Activated T-helper 1 cell treated with Interleukin-2 at 50 U/mL for 16 hours (primary cell): ENCODE measurements around the gene PIPOX.

Source experiments
- DNase-seq: peaks from one replicate; pipeline ENCODE4 v3.0.0-alpha.2; 2020; ENCODE audit warnings: low read depth

The PIPOX gene

DNA sequence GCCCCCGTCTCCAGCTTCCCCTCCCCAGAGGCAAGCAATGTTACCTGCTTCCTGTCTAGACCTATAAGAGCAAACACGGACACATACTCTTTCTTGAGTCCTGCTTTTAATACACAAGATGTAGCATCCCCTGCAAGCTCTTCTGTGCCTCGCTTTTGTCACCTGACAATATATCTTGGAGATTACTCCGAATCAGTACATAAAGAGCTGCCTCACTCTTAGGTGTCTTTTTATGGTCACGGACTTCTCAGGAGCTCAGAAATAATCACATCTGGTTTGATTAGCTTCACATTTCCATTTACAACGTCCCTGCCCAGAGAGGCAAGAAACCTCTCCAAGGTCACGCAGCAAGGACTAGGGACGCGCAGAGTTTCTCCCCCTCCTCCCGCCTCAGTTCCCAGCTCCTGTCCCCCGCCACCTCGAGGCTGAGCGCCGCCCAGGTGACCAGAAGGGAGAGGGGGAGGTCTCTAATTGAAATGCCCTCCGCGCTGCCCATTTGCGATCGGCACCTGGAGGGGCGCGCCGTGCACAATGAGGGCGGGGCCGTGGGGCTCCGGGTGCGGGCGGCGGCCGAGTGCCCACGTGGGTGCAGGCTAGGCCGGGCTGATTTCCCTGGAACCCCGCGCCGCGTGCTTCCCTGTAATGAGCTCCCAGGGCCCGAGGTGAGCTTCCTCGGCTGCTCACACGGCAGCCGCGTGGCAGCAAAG lies 23.3 kb upstream of the PIPOX start:
- no peak for DNase-seq

- DNase-seq: no peak
These were observed 22.4 kb upstream of the PIPOX start for GRCh38 chr17:29020576-29020975.

GRCh38 chr17:29021226-29021625 lies 21.7 kb upstream of the PIPOX start:
- no peak for DNase-seq

DNA sequence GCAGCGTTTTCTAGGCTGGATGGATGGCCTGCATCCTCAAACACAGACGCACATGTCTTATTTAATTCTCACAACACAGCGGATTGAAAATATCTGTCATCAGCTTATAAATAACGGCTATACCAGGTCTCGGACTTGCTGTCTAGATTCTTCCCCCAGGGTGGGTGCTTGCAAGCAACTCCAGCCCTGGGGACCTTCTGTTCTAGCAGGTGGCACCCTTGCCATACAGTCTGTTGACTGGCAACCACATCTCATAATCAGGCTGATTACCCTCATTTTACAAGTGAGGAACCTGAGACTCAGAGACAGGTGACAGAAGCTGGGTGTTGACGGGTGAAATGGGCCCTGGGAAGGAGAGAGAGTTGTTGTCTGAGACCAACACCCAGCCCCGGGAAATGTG lies 20.9 kb upstream of the PIPOX start:
- DNase-seq: no peak

- DNase-seq: no peak
These were observed 18.5 kb upstream of the PIPOX start for GRCh38 chr17:29024316-29024952.

GRCh38 chr17:29031488-29031887 lies 11.5 kb upstream of the PIPOX start:
- no peak for DNase-seq

DNA sequence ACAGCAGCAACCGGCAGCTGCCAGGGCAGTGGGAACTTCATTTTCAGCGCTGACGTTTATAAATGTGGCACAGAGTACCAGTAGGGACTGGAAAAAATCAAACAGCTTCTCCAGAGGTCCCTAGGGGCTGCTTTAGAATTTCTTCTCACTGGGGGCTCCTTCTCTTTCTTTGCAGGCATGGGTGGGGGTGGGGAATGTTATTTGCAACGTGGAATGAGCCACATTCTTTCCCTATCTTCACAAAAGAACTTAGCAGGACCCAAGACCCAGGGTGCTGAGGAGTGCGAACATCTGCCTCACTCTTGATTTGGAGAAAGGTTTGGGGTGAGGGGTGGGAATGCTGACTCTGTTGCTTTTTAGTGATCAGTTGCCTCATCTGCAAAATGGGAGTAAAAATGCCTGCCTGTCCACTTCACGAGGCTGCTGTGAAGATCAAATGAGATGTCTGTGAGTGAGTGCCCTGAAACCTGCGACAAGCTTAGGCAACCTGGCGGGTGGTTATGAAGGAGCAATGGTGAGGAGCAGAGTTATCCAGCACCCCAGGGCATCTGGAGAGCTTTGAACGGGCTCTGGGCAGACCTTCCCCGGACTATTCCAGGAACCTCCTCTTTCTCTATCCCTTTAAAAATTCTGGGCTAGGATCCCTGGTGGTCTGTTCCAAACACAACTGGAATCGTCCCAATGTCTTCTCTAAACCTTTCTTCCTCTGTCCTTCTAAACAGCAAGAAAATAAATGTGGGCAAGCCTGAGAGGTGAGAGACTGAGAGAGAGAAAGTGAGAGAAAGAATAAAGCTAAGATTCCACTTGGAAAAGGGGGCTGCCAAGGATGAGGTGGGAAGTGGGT lies 10.7 kb upstream of the PIPOX start:
- DNase-seq: no peak

- no peak for DNase-seq
These were observed 10.1 kb upstream of the PIPOX start for GRCh38 chr17:29032857-29033197.

GRCh38 chr17:29034510-29034909 lies 8.4 kb upstream of the PIPOX start:
- DNase-seq: no peak

DNA sequence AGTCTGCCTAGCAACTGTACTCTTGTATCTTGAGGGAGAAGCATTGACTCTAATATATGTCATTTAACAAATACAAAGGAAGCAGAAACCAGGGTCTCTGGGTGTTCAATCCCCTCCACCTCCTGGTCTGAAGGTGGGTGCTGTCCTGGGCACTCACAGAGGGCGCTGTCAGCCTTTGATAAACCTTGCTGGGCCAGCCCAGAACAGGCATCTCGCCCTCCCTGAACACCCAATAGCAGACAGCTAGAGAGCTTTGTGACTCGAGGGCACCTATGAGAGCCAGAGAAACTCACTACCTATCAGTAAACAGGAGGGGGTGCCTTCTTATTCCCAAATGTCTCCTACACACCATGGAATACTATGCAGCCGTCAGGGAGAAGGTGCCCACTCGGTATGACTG lies 6.4 kb upstream of the PIPOX start:
- no peak for DNase-seq

GRCh38 chr17:29037739-29038084 lies 5.2 kb upstream of the PIPOX start:
- no peak for DNase-seq

- no peak for DNase-seq
These were observed 4.7 kb upstream of the PIPOX start for GRCh38 chr17:29038085-29038795.

DNA sequence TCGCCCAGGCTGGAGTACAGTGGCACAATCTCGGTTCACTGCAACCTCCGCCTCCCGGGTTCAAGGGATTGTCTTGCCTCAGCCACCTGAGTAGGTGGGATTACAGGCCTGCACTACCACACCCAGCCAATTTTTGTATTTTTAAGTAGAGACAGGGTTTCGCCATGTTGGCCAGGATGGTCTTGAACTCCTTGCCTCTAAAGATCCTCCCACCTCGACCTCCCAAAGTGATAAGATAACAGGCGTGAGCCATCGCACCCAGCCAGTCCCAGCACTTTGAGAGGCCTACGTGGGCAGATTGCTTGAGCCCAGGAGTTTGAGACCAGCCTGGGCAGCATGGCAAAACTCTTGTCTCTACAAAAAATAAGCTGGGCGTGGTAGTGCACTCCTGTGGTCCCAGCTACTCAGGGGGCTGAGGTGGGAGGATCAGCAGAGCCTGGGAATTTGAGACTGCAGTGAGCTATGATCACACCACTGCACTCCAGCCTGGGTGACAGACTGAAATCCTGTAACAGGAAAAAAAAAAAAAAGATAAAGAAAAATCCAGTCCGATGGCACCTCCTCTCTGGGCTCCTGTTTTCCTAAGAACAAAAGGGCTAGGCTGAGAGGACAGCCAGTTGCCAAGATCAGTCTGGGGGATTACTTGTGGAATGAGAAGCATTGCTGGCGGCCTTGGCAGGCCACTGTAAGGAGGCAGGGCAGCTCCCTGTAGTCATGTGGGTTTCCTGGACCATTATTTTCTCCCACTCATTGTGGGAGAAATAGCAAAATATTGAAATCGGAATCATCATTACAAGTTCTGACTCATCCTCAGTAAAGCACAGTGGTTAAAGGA lies 3.0 kb upstream of the PIPOX start:
- no peak for DNase-seq

GRCh38 chr17:29041091-29041490 lies 1.9 kb upstream of the PIPOX start:
- DNase-seq: no peak

- DNase-seq: no peak
These were observed 1.4 kb upstream of the PIPOX start for GRCh38 chr17:29041571-29041970.

DNA sequence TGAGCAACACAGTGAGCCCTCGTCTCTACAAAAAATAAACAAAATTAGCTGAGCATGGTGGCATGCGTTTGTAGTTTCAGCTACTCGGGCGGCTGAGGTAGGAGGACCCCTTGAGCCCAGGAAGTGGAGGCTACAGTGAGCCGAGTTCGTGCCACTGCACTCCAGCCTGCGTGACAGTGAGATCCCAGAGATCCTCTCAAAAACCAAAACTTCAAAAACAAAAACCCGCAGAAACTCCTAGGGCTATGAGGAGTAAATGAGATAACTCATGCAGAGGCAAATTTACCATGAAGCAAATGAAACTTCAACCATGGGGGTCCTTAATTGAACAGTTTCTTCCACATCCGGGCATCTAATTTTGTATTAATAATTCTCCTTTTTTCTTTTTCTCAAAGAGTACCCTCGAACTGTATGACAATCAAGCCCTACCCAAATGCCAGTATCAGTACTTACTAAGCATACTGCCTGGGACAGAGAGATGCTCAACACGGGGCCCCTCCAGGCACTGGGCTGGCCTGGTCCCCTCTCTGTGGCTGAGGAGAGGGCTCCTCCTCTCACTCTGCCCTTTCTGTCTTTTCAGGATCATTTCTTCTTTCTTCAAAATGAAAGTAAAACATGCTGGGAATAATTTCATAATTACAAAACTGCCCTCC lies 789 bp upstream of the PIPOX start:
- no peak for DNase-seq

DNA sequence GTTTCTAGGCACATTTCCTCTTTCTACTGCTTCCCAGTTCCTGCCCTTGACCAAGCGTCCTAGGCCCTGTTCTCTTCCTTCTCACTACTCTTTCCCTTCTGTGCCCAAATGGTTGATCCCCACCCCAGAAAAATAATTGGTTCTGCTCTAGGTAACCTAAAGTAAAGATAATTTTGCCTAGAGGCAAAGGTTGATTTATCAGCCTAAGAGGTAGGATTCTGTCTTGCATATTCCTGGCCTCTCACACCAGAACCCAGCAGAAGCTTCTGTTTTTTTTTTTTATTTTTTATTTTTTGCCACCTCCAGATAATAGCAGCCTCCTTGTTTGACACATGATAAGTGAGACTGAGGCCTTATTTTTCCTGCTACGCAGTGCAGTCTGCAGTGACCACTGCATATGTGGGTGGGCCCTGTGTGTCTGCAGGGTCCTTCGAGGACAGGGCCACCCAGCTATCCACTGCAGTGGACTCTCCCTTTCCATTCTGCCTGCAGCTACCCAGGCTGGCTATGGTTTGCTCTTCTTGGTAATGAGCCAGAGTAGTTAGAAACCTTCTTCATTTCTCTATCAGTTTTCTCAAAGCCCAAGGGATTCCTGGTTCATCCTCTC lies 701 bp downstream of the PIPOX start:
- DNase-seq: no peak

- DNase-seq: no peak
These were observed 2.1 kb downstream of the PIPOX start for GRCh38 chr17:29045026-29045425.

DNA sequence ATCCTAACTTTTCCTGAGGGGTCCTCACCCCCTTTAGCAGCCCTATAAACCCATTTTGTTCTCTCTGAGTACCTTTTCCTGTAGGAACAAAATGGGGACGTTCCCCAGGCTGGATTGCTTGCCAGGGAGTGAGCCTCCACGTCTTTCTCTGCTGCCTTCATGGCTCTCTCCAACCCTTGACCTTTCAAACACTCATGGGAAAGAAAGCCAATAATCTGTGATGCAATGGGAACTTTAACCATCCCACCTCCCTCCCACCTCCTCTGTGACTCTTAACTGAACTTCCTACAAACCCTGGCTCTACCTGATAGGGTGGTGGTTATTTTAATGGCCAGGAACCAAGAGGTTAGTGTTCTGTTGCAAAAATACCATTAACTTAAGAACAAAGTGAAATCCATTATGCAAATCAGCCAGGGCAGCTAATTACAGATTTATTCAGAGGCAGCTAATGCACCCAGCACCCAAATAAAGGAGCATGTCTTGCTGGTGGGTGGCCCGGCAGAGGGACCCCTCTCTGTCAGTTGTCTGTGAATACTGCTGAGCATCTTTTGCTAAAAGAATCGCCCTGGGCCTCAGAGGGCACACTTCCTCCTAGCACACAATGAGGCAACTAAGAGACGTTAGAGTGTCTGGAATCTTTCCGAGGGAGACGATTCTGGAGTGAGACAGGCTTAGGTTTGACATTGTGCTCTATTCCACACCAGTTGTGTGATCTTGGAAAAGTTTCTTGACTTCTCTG lies 3.0 kb downstream of the PIPOX start:
- DNase-seq: no peak

DNA sequence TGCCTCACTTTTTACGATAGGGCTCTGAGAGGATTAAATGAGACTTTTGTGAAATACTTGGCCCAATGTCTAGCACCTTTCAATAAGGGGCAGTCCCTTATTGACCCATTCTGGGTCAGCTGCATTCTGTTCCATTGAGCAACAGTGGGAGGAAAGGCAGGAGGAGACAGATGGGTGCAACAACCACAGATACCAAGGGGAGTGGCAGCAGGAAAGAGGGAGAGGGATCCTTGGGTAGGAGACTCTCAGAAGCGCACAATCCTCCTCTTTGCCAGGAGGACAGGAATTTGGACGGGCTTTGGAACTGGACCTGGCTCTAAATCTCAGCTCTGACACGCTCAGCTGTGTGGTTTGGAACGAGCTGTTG lies 3.5 kb downstream of the PIPOX start:
- no peak for DNase-seq
